ENCODE data around the gene PARP2.
"Not testable (repeated sequence)": the region's sequence is repeated elsewhere in the genome, so short reads cannot be mapped to it uniquely, and the experiment has no call there.

PARP2 gene, protein sequence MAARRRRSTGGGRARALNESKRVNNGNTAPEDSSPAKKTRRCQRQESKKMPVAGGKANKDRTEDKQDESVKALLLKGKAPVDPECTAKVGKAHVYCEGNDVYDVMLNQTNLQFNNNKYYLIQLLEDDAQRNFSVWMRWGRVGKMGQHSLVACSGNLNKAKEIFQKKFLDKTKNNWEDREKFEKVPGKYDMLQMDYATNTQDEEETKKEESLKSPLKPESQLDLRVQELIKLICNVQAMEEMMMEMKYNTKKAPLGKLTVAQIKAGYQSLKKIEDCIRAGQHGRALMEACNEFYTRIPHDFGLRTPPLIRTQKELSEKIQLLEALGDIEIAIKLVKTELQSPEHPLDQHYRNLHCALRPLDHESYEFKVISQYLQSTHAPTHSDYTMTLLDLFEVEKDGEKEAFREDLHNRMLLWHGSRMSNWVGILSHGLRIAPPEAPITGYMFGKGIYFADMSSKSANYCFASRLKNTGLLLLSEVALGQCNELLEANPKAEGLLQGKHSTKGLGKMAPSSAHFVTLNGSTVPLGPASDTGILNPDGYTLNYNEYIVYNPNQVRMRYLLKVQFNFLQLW

DNA sequence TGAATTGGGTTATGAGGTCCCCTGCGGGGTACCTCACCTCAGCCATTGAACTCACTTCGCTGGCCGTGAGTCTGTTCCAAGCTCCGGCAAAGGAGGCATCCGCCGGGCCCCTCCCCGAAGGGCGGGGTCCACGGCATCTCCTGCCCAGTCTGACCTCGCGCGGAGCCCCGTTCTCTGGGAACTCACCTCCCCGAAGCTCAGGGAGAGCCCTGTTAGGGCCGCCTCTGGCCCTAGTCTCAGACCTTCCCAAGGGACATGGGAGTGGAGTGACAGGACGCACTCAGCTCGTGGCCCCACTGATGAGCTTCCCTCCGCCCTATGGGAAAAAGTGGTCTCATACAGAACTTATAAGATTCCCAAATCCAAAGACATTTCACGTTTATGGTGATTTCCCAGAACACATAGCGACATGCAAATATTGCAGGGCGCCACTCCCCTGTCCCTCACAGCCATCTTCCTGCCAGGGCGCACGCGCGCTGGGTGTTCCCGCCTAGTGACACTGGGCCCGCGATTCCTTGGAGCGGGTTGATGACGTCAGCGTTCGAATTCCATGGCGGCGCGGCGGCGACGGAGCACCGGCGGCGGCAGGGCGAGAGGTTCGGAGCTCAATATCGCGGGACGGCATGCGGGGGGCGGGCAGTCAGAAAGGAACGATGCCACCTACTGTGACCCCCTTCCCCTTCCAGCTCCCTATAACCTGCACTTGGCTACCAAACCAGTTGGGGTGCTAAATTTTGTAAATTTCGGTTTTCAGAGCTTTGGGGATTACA, at the start of gene PARP2:
TSS of gene PARP2 (plus strand) at position 544 of the 770 bp plus-strand sequence. CDS start at position 551, 7 bp downstream.
- peak; percentile 100 for DNase-seq

DNA sequence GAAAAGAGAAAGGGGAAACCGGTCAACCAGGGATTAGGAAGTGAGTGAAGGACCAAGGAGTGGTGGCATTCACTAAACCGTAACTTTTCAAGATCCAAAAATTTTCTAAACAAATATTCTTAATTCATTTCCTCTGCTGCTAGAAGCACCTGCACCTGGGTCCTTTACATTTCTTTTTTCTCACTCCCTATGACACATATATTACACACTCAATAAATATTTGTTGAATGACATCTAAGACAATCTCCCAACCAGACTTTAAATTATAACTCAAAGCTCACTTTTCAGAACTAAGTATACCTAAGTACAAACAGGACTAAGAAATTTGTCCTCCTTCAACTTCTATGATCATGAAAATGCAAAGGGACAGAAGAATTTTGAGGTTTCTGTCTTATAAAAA, 48.8 kb upstream of the PARP2 start:
- no peak for DNase-seq

DNA sequence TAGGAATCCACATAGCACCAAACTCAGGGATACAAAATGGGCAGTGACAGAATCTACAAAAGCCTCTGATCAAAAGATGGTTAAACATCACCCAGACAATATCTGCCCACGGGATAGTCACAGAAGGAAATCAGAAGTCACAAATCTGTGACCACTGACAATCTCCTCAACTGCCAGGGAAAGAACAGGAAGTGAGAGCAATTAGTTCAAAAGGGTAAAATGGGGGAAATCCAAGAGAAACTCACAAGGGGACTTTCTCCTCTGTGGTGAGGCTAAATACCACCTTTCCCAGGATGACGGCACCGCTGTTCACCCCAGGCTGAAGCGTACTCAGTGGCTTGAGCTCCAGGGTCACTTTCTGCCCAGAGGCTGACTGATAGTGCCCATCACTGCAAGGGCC, 48.4 kb upstream of the PARP2 start:
- no peak for DNase-seq

DNA sequence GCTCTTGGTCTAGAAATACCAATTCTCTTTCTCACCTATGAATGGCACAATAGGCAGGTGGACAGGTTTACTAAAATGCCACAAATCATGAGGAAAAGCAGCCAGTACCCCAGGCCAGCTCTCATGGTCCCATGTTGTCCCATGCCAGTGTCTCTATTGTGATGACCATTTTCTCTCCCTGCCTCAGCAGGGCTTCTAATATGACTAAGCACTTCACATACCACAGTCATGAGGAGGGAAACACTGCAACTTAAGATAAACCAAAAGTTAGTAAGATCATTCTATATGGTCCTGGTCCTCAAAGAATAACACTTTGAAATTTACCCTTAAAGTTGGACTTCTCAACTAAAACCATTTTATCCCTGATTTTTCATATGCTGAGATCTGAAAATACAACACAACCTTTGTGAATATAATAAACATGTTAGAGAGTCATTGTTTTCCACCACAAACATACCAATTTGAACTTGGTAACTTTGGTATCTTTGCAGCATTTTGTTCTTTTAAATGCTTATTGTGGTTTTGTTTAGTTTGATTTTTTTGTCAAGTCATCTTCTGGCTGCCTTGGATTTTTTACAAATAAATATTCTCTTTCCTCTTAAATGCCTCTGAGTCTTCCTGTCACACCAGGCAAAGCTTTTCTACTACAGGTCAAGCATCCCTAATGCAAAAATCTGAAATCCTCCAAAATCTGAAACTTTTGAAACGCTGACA, 41.2 kb upstream of the PARP2 start:
- no peak for DNase-seq

DNA sequence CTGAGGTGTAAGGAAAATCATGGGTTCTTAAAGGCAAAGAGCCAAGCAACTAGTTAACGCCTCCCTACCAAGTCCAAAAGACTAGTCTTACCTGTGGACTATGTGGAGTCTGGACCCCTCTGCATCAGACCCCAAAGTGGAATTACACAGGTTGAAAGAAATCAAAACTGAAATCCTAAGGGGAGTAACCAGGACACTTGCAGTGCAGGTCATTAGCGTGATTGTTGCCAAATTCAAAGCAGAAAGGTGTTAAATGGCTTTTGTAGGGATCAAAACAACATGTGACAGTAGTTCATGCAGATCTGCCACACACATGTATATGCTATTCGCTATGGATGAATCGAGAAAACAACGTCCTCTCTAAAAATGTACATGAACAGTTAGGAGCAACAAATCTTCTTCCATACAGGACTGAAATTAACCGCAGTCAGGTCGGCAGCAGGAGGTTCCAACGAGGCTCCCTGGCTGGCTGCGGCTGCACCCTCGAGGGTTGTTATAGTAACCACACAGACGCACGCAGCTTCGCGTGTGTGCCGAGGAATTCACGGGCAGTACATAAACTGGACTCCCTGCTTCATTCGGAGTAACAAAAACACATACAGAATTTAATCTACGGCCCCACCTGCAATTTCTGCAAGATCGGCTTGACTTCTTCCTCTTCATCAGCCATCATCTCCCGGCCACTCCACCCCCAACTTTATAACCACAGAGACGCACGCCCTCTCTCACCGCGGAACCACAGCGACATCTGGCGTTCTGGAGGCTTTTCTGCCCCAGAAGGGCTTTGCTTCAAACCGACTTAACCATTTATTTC, 38.0 kb upstream of the PARP2 start, which contains the start of gene TTC5:
TSS of gene TTC5 (minus strand) at position 687 of the 814 bp plus-strand sequence. CDS start at position 673, 14 bp downstream.
- peak; percentile 76 for DNase-seq

DNA sequence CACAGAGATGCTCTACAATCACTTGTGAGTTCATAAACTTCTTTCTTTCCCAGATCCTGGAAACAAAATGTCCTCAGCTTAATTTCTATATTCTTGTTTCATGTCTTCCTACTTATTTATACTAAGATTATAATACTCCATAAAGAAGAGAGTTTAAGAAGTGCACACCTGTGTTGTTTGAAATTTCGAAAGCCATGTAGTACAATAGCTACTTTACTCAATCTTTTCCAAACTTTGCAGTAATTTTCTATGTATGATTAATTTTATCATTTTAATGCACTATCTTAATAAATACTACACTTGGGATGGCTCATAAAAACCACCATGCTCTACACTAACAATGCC, 37.4 kb upstream of the PARP2 start:
- DNase-seq = no peak

DNA sequence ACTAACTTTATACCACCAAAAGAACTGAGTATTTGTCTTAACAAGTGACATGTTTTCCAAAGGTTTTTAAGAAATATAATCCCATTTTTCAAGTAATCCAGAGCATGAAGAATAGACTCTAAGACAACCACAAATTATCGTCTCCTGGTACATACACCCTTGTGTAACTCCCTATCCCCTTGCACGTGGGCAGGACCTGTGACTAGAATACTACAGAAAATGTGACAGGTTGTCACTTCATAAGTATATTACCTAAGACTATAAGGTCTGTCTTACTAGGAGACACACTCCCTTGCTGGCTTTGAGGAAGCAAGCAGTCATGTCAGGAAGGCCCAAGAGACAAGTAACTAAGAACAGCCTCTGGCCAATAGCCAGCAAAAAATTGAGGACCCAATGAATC, 29.4 kb upstream of the PARP2 start:
- DNase-seq = no peak

DNA sequence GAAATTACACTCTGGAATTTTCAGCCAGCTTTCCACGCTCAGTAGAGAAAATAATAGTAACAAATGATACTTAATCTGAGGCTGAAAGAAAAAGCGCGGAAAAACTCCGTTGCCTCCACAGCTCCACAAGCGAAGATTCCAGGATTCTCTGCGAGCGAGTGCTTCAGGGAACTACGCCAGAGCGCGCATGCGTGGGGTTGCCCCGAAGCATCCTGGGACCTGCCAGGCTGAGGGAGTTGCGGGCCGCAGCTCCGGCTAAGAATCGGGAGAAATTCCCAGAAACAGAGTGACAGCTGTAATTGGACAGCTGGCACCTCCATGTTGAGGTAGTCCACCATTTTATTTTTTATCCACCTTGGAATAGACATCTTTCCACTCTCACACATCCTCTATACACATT, 25.7 kb upstream of the PARP2 start:
- DNase-seq = no peak

DNA sequence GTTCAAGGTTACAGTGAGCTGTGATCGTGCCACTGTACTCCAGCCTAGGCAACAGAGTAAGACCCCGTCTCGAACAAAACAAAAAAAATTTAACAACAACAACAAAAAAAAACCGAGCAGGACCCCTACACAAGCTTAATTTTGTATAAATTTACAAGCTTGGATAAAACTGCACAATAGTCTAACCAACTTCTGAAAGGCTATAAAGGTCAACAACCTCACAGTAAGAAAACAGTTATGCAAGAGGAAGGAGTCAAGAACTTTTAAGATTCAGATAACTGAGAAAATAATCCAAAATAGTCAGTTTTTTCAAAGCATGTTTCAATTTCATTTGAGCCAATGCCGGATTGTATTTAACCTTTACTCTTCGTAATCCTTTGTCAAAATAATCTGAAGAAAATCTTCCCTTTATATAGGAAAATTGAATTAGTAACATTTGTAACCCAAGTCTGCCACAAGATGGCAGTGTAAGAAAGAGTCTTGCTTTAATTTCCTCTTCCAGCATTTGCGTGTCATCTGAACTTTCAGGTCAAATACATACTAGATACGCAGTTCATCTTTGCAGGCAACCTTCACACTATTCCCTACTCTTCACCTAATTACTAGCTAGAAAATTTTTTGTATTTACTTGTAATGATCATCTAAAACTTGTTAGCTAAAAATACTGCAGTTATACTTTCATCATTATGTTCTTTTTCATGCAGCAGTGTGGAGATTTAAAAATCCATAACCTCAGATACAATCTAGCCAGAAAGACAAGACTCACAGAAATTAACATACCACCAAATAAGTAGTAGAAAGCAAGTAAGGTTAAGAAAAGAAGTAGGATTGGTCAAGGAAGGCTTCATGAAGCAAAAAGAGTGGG, 16.2 kb upstream of the PARP2 start:
- DNase-seq = peak; percentile 47

DNA sequence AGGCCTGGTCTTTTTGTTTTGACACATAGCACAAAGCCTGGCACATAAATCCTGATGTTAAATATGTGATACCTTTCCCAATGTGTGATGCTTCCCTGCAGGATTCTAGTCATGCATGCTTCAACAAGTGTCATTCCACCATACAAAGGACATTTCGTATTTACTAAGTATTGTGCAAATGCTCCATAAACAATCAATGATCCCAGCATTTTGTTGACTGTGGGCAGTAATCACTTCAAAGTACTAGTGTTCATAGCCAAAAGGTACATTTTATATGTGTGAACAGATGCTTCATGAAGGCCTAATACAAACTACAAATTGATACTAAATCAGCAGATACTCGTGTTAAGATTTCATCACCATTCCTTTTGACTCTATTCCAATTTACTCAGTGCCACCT, 14.7 kb upstream of the PARP2 start:
- DNase-seq = no peak

DNA sequence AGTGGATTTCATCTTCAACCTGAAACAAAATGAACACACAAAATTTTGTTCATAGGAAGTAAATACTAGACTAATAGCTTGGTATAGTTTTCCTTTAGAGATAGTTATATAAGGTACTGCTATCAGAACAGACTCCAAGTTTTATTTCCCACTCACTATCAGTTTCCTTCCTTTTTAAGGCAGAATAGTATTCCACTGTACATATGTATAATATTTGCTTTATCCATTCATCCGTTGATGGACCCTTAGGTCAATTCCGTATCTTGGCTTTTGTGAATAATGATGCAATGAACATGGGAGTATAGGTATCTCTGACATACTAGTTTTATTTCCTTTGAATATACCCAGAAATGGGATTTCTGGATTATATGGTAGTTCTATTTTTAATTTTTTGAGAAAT, 14.1 kb upstream of the PARP2 start:
- DNase-seq = no peak

DNA sequence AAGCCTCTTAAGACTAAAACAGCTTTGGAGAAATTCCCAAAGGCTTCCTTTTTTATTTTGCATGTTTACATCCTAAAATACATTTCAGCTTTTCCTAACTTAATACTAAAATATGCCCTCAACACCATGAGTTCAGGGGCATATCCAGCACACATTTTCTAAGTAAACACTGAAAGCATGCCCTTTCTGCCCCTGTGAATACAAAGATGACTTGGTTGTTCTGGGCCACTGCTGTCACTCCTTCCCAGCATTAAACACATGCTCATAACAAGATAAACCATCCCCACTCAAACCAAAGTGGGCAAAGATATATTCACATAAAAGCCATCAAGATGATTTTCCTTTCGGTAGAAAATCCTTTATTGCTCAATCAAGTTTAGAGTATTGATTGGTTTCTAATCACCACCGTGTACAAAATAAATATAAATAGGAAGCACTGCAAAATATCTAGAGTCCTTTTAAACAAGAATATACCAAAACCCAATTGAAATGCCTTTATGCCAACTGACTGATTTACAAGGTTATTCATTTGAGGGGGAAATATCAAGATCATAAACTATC, 12.3 kb upstream of the PARP2 start:
- no peak for DNase-seq

DNA sequence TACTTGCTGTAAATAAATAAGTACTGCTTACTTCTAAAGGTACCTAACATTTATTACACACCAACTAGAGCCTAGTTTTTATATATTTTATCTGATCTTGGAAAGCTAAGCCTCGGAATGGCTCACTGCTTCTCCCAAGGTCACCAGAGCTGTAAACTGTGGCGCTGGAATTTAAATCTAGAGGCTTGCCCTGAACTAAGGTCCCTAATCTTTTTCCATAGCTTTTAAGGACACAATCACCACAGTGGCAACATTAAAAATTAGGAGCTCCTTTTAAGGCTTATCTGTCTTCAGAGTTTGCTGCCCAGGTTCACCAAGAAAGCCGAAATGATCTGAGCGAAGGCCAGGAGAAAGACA, 11.0 kb upstream of the PARP2 start:
- no peak for DNase-seq

DNA sequence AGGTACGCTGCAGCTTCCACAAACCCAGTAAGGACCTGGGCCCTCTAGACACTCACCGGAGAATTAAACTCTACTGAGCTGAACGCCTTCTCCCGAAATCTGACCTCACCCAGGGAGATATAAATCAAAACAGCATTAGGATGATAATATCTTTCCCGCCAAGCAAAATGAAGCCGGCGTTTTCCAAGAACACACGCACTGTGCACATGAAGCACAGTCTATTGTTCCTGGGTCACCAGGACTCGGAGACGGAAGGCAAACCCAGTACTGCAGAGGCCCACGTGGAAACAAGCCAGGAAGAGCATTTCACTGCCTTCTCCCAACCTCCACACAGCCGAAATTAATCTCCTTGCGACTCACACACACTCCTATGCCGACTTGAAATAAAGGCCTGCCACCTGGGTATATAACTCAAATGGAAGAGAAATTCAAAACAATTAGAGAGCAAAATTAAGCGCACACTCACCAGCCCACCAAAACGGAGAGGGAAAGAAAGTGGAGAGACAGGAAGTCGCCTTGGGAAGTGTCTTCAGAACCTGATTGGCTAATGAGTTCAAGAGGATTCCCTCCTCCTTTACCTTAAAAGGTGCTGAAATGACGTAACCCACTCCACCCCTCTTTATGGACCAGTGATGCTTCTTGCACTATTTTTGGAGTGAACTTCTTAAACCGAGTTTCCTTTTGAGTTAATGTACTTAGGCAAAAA, 10.5 kb upstream of the PARP2 start, which contains the start of gene CCNB1IP1:
TSS of gene CCNB1IP1 (minus strand) at position 492 of the 706 bp plus-strand sequence. CDS start 16,756 bp downstream, outside the sequence.
- peak; percentile 85 for DNase-seq

DNA sequence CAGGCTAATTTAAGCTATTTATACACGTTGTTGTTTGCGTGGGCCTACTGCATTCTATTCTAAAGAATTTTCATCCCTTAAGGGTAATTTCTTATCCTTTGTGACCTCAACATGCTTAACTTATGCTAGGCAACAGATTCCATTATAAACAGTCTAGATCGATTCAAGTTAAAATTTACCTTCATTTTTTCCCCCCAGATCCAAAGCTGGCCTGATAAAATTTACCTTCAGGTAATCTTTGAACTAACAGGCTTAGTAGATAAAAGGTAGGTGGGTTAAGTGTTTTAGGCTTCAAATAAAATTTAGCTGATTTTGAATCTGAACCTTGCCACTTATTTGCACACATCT, 10.0 kb upstream of the PARP2 start:
- no peak for DNase-seq

DNA sequence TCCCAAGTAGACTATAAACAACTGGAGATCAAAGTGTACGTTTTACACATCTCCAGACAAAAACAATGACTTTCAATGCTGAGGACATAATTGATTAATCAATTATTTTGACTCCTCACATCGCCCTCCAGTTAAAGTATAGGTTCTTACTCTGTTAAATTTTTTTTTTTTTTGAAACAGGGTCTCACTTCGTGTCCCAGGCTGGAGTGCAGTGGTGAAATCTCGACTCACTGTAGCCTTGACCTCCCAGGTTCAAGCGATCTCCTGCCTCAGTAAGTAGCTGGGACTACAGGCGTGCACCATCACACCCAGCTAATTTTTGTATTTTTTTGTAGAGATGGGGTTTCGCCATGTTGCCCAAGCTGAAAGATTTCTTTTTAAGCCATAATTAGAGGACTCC, 9.4 kb upstream of the PARP2 start:
- no peak for DNase-seq

DNA sequence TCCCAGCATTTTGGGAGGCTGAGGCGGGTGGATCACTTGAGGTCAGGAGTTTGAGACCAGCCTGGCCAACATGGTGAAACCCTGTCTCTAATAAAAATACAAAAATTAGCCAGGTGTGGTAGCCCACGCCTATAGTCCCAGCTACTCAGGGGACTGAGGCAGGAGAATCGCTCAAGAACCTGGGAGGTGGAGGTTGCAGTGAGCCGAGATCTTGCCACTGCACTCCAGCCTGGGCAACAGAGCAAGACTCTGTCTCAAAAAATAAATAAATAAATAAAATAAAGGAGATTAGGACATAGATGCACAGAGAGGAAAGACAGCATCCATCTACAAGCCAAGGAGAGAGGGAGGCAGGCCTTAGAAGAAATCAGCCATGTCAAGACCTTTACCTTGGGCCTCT, 2.4 kb upstream of the PARP2 start:
- DNase-seq = not testable (repeated sequence)

DNA sequence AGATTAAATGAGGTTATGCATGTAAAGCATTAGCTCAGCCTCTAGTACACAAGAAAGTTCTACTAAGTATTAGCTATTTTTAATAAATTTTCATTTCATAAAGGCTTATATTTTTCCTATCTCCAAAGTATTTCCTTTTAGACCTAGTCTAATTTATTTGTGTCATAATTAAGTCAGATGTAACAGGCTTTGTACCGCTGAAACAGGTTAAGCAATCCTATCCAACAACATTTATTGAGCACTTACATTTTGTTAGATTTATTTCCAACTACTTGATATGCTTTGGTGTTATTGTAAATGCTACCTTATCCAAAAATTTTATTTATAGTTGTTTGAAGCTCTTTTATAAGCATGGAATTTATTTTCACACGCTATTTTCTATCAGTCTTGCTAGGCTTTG, 1.8 kb upstream of the PARP2 start:
- DNase-seq = no peak

DNA sequence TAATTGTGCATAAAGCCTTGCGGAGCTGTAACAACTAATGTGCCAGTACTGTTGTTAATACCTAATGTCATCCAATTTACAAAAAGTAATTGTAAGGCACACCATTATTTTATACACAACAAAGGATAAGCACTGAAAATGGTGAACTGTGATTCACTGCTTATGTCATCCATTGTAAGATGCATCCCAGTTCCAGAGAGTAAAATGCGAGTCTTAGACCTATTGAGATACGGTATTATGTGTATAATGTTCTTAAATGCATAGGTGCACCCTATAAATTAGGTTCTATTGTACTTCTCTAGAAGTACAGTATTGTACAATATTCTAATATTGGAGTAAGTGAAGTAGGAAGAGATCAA, 406 bp downstream of the PARP2 start:
- no peak for DNase-seq

DNA sequence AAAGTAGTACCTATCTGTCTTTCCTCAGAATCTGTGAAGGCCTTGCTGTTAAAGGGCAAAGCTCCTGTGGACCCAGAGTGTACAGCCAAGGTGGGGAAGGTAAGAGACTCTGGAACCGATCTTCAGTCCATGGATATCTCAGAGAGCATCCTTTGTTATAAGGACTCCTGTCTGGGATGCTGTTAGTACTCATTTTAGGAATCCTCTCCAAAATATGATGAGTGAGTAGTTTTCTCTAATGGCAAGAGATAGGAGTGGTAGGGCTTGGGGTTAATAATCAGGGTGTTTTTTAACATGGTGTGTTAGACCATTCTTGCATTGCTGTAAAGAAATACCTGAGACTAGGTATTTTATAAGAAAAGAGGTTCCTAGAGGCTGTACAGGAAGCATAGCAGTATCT, 1.9 kb downstream of the PARP2 start:
- no peak for DNase-seq

DNA sequence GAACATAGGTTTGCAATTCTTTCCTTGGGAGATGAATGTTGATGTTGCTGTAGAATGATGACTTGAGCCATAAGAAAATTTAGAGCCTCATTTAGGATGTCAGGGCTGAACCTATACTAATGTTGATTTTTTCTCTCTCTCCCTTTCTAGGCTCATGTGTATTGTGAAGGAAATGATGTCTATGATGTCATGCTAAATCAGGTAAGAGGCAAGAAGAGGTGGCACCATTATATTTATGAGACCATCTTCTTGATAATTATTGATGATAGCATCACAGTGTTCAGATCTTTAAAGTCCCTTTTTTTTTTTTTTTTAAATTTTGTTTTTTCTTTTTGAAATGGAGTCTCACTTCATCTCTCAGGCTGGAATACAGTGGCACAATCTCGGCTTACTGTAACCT, 3.3 kb downstream of the PARP2 start:
- no peak for DNase-seq

Measured in NCI-H1105 (cell line).